Stimulated activated memory B cell treated with anti-CD40 and anti-IgM and Interleukin-4, amounts not matched to agents 10 μg/mL and 1 μg/mL and 100 μg/mL, for 72 hours (primary cell): ENCODE results near the gene RRM1.
"Not testable (repeated sequence)": the region's sequence is repeated elsewhere in the genome, so short reads cannot be mapped to it uniquely, and the experiment has no call there.

Experiments used
- ATAC-seq: fragments of 150-1000 bp; cut with Tn5 transposase; 2 replicates; pipeline ENCODE4 v1.10.0; 2021
- H3K27ac Mint-ChIP-seq: one replicate; pipeline ENCODE4 v1.8.0; 2022; ENCODE audit warnings: mild to moderate bottlenecking, mixed read lengths
- H3K27me3 Mint-ChIP-seq: one replicate; pipeline ENCODE4 v1.8.0; 2022; ENCODE audit warnings: mixed read lengths
- H3K36me3 Mint-ChIP-seq: one replicate; pipeline ENCODE4 v1.8.0; 2022; ENCODE audit warnings: mixed read lengths
- H3K4me1 Mint-ChIP-seq: one replicate; pipeline ENCODE4 v1.8.0; 2022; ENCODE audit warnings: mixed read lengths
- H3K4me3 Mint-ChIP-seq: one replicate; pipeline ENCODE4 v1.8.0; 2022; ENCODE audit warnings: mild to moderate bottlenecking, moderate library complexity, mixed read lengths
- H3K9me3 Mint-ChIP-seq: one replicate; pipeline ENCODE4 v1.8.0; 2022; ENCODE audit warnings: mixed read lengths

The RRM1 gene

GRCh38 chr11:4095509-4096230 is 1.1 kb downstream of the RRM1 start:
- Mint-ChIP-seq H3K4me3 (peak overlapping the region; percentile 94), H3K9me3 (no peaks in the 10 kb centered on the region), H3K27ac (peak overlapping the region; percentile 99), H3K36me3 (peaks cover 23% of the 10 kb centered on the region), H3K4me1 (peaks cover 32% of the 10 kb centered on the region), H3K27me3 (no peaks in the 10 kb centered on the region)
- ATAC-seq = no peak

GRCh38 chr11:4098026-4098621 is 3.5 kb downstream of the RRM1 start:
- peaks cover 36% of the 10 kb centered on the region for H3K4me1 Mint-ChIP-seq

GRCh38 chr11:4102711-4103110 is 8.1 kb downstream of the RRM1 start:
- no peak overlapping the region for H3K27ac Mint-ChIP-seq
- no peak for ATAC-seq
- H3K27me3 Mint-ChIP-seq = no peaks in the 10 kb centered on the region
- H3K36me3 Mint-ChIP-seq = peaks cover 36% of the 10 kb centered on the region
- H3K4me1 Mint-ChIP-seq = peaks cover 16% of the 10 kb centered on the region
- no peak overlapping the region for H3K4me3 Mint-ChIP-seq
- H3K9me3 Mint-ChIP-seq = no peaks in the 10 kb centered on the region

More at GRCh38 chr11:4098026-4098621, 3.5 kb downstream of the RRM1 start:
- H3K36me3 Mint-ChIP-seq = peaks cover 28% of the 10 kb centered on the region
- H3K27me3 Mint-ChIP-seq = no peaks in the 10 kb centered on the region
- no peak overlapping the region for H3K27ac Mint-ChIP-seq
- no peaks in the 10 kb centered on the region for H3K9me3 Mint-ChIP-seq
- H3K4me3 Mint-ChIP-seq = no peak overlapping the region
- no peak for ATAC-seq

GRCh38 chr11:4103269-4103668 is 8.7 kb downstream of the RRM1 start:
- ATAC-seq = no peak
- H3K9me3 Mint-ChIP-seq = no peaks in the 10 kb centered on the region
- H3K4me3 Mint-ChIP-seq = no peak overlapping the region
- H3K27ac Mint-ChIP-seq = no peak overlapping the region
- peaks cover 16% of the 10 kb centered on the region for H3K4me1 Mint-ChIP-seq
- H3K36me3 Mint-ChIP-seq = peaks cover 39% of the 10 kb centered on the region
- no peaks in the 10 kb centered on the region for H3K27me3 Mint-ChIP-seq

- Mint-ChIP-seq H3K27me3 (no peaks in the 10 kb centered on the region), H3K36me3 (peaks cover 35% of the 10 kb centered on the region), H3K9me3 (no peaks in the 10 kb centered on the region), H3K27ac (no peak overlapping the region), H3K4me1 (peaks cover under 1% of the 10 kb centered on the region), H3K4me3 (no peak overlapping the region)
- no peak for ATAC-seq
Observed at GRCh38 chr11:4105916-4106315, 11.3 kb downstream of the RRM1 start.

- Mint-ChIP-seq H3K36me3 (peaks cover 60% of the 10 kb centered on the region), H3K4me1 (no peaks in the 10 kb centered on the region), H3K4me3 (no peak overlapping the region), H3K27me3 (no peaks in the 10 kb centered on the region), H3K9me3 (no peaks in the 10 kb centered on the region), H3K27ac (no peak overlapping the region)
- ATAC-seq = no peak
Observed at GRCh38 chr11:4111834-4112233, 17.2 kb downstream of the RRM1 start.

GRCh38 chr11:4115128-4115527 is 20.5 kb downstream of the RRM1 start:
- Mint-ChIP-seq H3K27ac (no peak overlapping the region), H3K36me3 (peaks cover 72% of the 10 kb centered on the region)
- ATAC-seq = no peak

GRCh38 chr11:4118107-4118506 is 23.5 kb downstream of the RRM1 start:
- no peaks in the 10 kb centered on the region for H3K9me3 Mint-ChIP-seq
- H3K27me3 Mint-ChIP-seq = no peaks in the 10 kb centered on the region
- no peak for ATAC-seq
- H3K4me1 Mint-ChIP-seq = no peaks in the 10 kb centered on the region
- peaks cover 81% of the 10 kb centered on the region for H3K36me3 Mint-ChIP-seq
- no peak overlapping the region for H3K4me3 Mint-ChIP-seq
- no peak overlapping the region for H3K27ac Mint-ChIP-seq

More at GRCh38 chr11:4115128-4115527, 20.5 kb downstream of the RRM1 start:
- Mint-ChIP-seq H3K9me3 (no peaks in the 10 kb centered on the region), H3K27me3 (no peaks in the 10 kb centered on the region), H3K4me3 (no peak overlapping the region), H3K4me1 (no peaks in the 10 kb centered on the region)

DNA sequence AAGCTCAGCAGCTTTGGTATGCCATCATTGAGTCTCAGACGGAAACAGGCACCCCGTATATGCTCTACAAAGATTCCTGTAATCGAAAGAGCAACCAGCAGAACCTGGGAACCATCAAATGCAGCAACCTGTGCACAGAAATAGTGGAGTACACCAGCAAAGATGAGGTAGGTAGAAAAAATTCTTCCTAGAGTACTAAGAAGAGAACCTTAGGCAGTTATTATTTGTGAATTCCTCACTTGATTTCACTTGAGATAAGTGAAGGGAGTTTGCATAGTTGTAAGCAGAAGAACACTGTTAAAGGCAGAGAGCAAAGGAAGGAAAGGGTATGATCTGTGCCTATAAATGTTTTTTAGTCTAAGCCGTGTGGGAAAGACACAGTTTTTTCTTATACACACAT is 28.6 kb downstream of the RRM1 start:
- no peaks in the 10 kb centered on the region for H3K9me3 Mint-ChIP-seq
- H3K4me3 Mint-ChIP-seq = no peak overlapping the region
- H3K4me1 Mint-ChIP-seq = no peaks in the 10 kb centered on the region

DNA sequence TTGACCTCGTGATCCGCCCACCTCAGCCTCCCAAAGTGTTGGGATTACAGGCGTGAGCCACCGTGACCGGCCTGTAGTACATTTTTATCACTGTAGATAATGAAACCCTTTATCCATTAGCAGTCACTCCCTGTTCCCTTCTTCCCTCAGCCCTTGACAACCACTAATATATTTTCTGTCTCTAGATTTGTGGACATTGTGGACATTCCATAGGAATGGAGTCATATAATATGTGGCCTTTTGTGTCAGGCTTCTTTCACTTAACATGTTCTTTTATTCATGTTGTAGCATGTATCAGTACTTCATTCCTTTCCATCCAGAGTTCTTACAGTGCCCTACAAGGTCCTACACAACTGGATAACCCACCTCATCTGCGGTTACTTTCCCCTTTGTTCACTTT is 30.5 kb downstream of the RRM1 start:
- Mint-ChIP-seq H3K4me3 (no peak overlapping the region), H3K27me3 (no peaks in the 10 kb centered on the region), H3K9me3 (no peaks in the 10 kb centered on the region), H3K4me1 (no peaks in the 10 kb centered on the region), H3K36me3 (peaks cover 83% of the 10 kb centered on the region), H3K27ac (no peak overlapping the region)
- no peak for ATAC-seq

More for the DNA sequence above, 28.6 kb downstream of the RRM1 start:
- no peak for ATAC-seq
- Mint-ChIP-seq H3K27me3 (no peaks in the 10 kb centered on the region), H3K36me3 (peaks cover 91% of the 10 kb centered on the region), H3K27ac (no peak overlapping the region)

DNA sequence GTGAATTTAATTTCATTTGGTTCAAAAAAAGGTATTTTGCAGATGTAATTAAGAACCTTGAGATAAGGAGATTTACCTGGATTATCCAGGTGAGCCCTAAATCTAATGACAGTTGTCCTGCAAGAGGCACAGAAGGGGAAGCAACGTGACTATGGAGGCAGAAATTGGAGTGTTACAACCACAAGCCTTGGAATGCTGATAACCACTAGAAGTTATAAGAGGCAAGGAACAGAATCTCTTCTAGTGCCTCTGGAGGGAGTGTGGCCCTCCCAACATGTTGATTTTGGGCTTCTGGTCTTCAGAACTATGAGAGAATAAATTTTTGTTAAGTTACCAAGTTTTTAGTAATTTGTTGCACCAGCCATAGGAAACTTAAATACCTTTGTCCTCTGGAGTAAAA is 32.8 kb downstream of the RRM1 start:
- Mint-ChIP-seq H3K36me3 (peaks cover 74% of the 10 kb centered on the region), H3K27ac (no peak overlapping the region)

DNA sequence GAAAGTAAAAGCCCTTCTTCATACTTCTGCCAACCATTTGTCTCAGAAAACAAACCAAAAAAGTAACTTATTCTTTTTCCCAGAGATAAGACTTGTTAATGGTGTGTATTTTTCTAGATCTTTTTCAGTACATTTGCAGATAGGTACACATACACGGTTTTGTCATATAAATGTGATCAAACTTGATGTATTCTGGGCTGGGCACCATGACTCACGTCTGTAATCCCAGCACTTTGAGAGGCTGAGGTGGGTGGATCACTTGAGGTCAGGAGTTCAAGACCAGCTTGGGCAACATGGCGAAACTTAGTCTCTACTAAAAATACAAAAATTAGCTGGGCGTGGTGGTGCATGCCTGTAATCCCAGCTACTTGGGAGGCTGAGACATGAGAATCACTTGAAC is 35.6 kb downstream of the RRM1 start:
- not testable (repeated sequence) for H3K27ac Mint-ChIP-seq, H3K27me3 Mint-ChIP-seq, H3K4me1 Mint-ChIP-seq, ATAC-seq, H3K9me3 Mint-ChIP-seq, H3K4me3 Mint-ChIP-seq
- peaks cover 65% of the 10 kb centered on the region for H3K36me3 Mint-ChIP-seq

More for the DNA sequence above, 32.8 kb downstream of the RRM1 start:
- no peaks in the 10 kb centered on the region for H3K27me3 Mint-ChIP-seq
- H3K4me3 Mint-ChIP-seq = no peak overlapping the region
- no peaks in the 10 kb centered on the region for H3K9me3 Mint-ChIP-seq
- ATAC-seq = no peak
- no peaks in the 10 kb centered on the region for H3K4me1 Mint-ChIP-seq

- H3K4me3 Mint-ChIP-seq = no peak overlapping the region
- peaks cover 12% of the 10 kb centered on the region for H3K9me3 Mint-ChIP-seq
- no peaks in the 10 kb centered on the region for H3K4me1 Mint-ChIP-seq
- peaks cover 58% of the 10 kb centered on the region for H3K36me3 Mint-ChIP-seq
- no peak overlapping the region for H3K27ac Mint-ChIP-seq
- no peaks in the 10 kb centered on the region for H3K27me3 Mint-ChIP-seq
- ATAC-seq = no peak
Observed at GRCh38 chr11:4134806-4135205, 40.2 kb downstream of the RRM1 start.

DNA sequence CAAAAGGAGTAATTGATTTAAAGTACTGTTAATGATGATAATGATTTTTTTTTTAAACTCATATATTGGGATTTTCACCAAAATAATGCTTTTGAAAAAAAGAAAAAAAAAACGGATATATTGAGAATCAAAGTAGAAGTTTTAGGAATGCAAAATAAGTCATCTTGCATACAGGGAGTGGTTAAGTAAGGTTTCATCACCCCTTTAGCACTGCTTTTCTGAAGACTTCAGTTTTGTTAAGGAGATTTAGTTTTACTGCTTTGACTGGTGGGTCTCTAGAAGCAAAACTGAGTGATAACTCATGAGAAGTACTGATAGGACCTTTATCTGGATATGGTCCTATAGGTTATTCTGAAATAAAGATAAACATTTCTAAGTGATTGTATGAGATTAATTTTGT is 43.9 kb downstream of the RRM1 start:
- no peak for ATAC-seq
- H3K27me3 Mint-ChIP-seq = no peaks in the 10 kb centered on the region
- H3K4me1 Mint-ChIP-seq = no peaks in the 10 kb centered on the region
- no peak overlapping the region for H3K27ac Mint-ChIP-seq
- no peak overlapping the region for H3K4me3 Mint-ChIP-seq
- H3K9me3 Mint-ChIP-seq = peaks cover 24% of the 10 kb centered on the region
- H3K36me3 Mint-ChIP-seq = peaks cover 68% of the 10 kb centered on the region

DNA sequence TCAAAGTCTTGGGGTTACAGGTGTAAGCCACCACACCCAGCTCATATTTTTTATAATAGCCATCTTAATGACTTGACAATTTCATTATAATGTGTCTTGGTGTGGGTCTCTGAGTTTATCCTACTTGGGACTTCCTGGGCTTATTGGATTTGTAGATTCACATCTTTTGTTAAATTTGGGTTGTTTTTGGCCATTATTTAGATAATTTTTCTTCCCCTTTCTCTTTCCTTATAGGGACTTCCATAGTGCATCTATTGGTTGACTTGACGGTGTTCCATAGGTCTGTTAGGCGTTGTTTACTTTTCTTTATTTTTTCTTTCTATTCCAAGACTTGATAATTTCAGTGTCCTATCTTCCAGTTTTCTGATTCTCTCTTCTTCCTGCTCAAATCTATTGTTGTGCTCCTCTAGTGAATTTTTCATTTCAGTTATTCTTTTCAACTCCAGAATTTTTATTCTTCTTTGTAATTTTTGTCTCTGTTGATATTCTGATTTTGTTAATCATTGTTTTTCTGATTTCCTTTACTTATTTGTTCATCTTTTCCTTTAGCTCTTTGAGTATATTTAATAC is 45.6 kb downstream of the RRM1 start:
- peaks cover 58% of the 10 kb centered on the region for H3K36me3 Mint-ChIP-seq
- H3K4me1 Mint-ChIP-seq = no peaks in the 10 kb centered on the region
- no peak for ATAC-seq
- peaks cover 24% of the 10 kb centered on the region for H3K9me3 Mint-ChIP-seq
- H3K27me3 Mint-ChIP-seq = no peaks in the 10 kb centered on the region
- no peak overlapping the region for H3K27ac Mint-ChIP-seq
- no peak overlapping the region for H3K4me3 Mint-ChIP-seq
